CD14-positive monocyte (primary cell): ENCODE results near the gene CD93. TPM values are rescaled to one million over a fixed set of nuclear protein-coding genes. Genes with fewer than 3 reads are reported as not detected.
A peak's percentile ranks its signal among the peaks of the same experiment; 100 is the strongest.

ENCODE experiments used
- DNase-seq, 3 donors: peaks; one replicate each; pipeline ENCODE4 v3.0.0-alpha.2; 2011 to 2022
- H2AFZ ChIP-seq: 2 replicates; pipeline ENCODE4 v1.6.0; 2012; ENCODE audit warnings: mild to moderate bottlenecking, low read depth, low read length, inconsistent platforms; ENCODE audit not compliant: insufficient read depth, poor library complexity, severe bottlenecking
- H3K27ac ChIP-seq, 2 donors: 1 replicate in 1 of 2; 2 replicates in 1 of 2; pipeline ENCODE4 v1.5.1; 2012 to 2013; ENCODE audit warnings: low read length in 2 of 2, control low read depth in 1 of 2, inconsistent platforms in 1 of 2, low read depth in 1 of 2, mild to moderate bottlenecking in 1 of 2
- H3K27me3 ChIP-seq, 2 donors: one replicate each; pipeline versions ENCODE4 v1.6.0 to v1.6.1; 2011 to 2013; ENCODE audit warnings: low read length in 2 of 2; ENCODE audit not compliant: control insufficient read depth in 2 of 2, insufficient read depth in 2 of 2
- H3K36me3 ChIP-seq, 2 donors: replicated peaks in 1 of 2; 1 replicate in 1 of 2; 2 replicates in 1 of 2; pipeline versions ENCODE4 v1.5.1 to v1.6.1; 2012 to 2013; ENCODE audit warnings: low read length in 2 of 2, control low read depth in 1 of 2, inconsistent platforms in 1 of 2, mild to moderate bottlenecking in 1 of 2; ENCODE audit not compliant: insufficient read depth in 2 of 2, control insufficient read depth in 1 of 2
- H3K4me1 ChIP-seq, 2 donors: 1 replicate in 1 of 2; 2 replicates in 1 of 2; pipeline versions ENCODE4 v1.5.1 to v1.6.1; 2012 to 2013; ENCODE audit warnings: low read length in 2 of 2, control low read depth in 1 of 2, inconsistent platforms in 1 of 2, mild to moderate bottlenecking in 1 of 2, moderate library complexity in 1 of 2; ENCODE audit not compliant: insufficient read depth in 2 of 2, control insufficient read depth in 1 of 2
- H3K4me2 ChIP-seq: replicated peaks from 2 replicates; pipeline ENCODE3; 2012; ENCODE audit warnings: low read length, moderate library complexity, mild to moderate bottlenecking; ENCODE audit not compliant: poor library complexity, severe bottlenecking; ENCODE audit errors: extremely low read depth
- H3K4me3 ChIP-seq, 3 experiments: fragments of 200-600 bp in 1 of 3; sonication (generic) in 1 of 3; replicated peaks in 1 of 3; 1 replicate in 2 of 3; 2 replicates in 1 of 3; pipeline ENCODE4 v1.5.1; 2011 to 2013; ENCODE audit warnings: low read length in 3 of 3, mild to moderate bottlenecking in 3 of 3, control low read depth in 2 of 3, low read depth in 2 of 3, inconsistent platforms in 1 of 3, moderate library complexity in 1 of 3
- H3K79me2 ChIP-seq: 2 replicates; pipeline ENCODE4 v1.6.0; 2012; ENCODE audit warnings: mild to moderate bottlenecking, control low read depth, inconsistent platforms, low read length, moderate library complexity; ENCODE audit not compliant: insufficient read depth
- H3K9ac ChIP-seq: 2 replicates; pipeline ENCODE4 v1.6.0; 2017; ENCODE audit warnings: low read length, mild to moderate bottlenecking; ENCODE audit not compliant: insufficient read depth, poor library complexity, severe bottlenecking
- H3K9me3 ChIP-seq, 2 donors: replicated peaks in 1 of 2; 1 replicate in 1 of 2; 2 replicates in 1 of 2; pipeline versions ENCODE4 v1.5.1 to v1.6.1; 2012 to 2013; ENCODE audit warnings: low read length in 2 of 2, control low read depth in 1 of 2; ENCODE audit not compliant: control insufficient read depth in 1 of 2, insufficient read depth in 1 of 2
- H4K20me1 ChIP-seq: 2 replicates; pipeline ENCODE4 v1.6.0; 2012; ENCODE audit warnings: mild to moderate bottlenecking, low read length, control low read depth, moderate library complexity; ENCODE audit not compliant: insufficient read depth
- H3K27ac Mint-ChIP-seq, 7 donors: one replicate each; pipeline ENCODE4 v1.8.0; 2020; ENCODE audit warnings: mild to moderate bottlenecking in 7 of 7, mixed read lengths in 7 of 7, moderate library complexity in 6 of 7, inconsistent platforms in 2 of 7
- H3K27me3 Mint-ChIP-seq, 3 donors: one replicate each; pipeline ENCODE4 v1.8.0; 2021 to 2022; ENCODE audit warnings: low read depth in 3 of 3, mild to moderate bottlenecking in 3 of 3, mixed read lengths in 3 of 3, moderate library complexity in 3 of 3, inconsistent platforms in 1 of 3
- H3K36me3 Mint-ChIP-seq, 2 donors: one replicate each; pipeline ENCODE4 v1.8.0; 2020; ENCODE audit warnings: mixed read lengths in 2 of 2, inconsistent platforms in 1 of 2, mild to moderate bottlenecking in 1 of 2
- H3K4me1 Mint-ChIP-seq: one replicate; pipeline ENCODE4 v1.8.0; 2020; ENCODE audit warnings: mild to moderate bottlenecking, mixed read lengths
- H3K4me3 Mint-ChIP-seq, 2 donors: one replicate each; pipeline ENCODE4 v1.8.0; 2020; ENCODE audit warnings: mild to moderate bottlenecking in 2 of 2, mixed read lengths in 2 of 2, moderate library complexity in 1 of 2
- H3K9me3 Mint-ChIP-seq, 7 donors: one replicate each; pipeline ENCODE4 v1.8.0; 2020 to 2022; ENCODE audit warnings: mixed read lengths in 7 of 7, mild to moderate bottlenecking in 6 of 7, moderate library complexity in 6 of 7, inconsistent platforms in 2 of 7
- WGBS: methylation state at CpG from one replicate; pipeline ENCODE4 v1.1.5; 2013; ENCODE audit warnings: missing lambda C conversion rate; ENCODE audit not compliant: insufficient coverage; 5-methylcytosine and 5-hydroxymethylcytosine counted together
- intact Hi-C, 2 donors: fragments of 100-400 bp; cut with micrococcal nuclease; formaldehyde crosslinking; loops; one replicate each; pipeline versions ENCODE4 v1.15.0 to v1.15.1; 2023
- polyA plus RNA-seq, 3 donors: library from polyadenylated mRNA; depleted of rRNA in 1 of 3; unstranded in 2 of 3; stranded (reverse) in 1 of 3; fragments of 300-500 nt in 2 of 3; fragments of >200 nt in 1 of 3; fragmentation: Illumina TruSeq in 2 of 3; gene quantifications; 1 replicate in 2 of 3; 2 replicates in 1 of 3; pipeline ENCODE4 v1.2.3, GENCODE V29; 2012 to 2021
- TF ChIP-seq, protein P1 (sequence below): fragments of 200-600 bp; IDR thresholded peaks from one replicate; pipeline ENCODE4 v1.8.0; 2022; ENCODE audit warnings: antibody characterized with exemption, mild to moderate bottlenecking

The CD93 gene
- polyA plus RNA-seq, 3 donors, result 26.0 to 170 (median 48.9) TPM

DNA sequence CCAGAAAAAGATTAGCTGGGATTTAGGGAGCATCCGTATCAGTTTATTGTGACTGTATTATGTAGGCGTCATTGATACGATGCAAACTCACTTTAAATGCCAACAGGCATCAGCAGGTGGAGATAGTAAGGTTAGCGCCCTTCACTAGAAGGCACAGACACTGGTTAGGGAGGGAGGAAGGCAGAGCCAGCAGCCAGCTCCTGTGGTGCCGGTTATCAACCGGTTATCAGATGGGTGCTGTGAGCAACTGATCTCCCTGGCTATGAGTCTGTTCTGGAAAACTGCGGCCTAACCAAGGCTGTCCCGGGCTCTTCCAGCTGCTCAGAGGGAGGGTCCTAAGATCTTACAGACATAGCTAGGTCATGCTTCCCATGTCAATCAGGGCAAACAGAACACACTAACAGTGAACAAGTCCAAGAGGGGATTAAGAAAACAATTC is 47.5 kb upstream of the CD93 start:
- Histone ChIP-seq H3K4me1 (peaks cover 73 to 85% of the 10 kb centered on the region in 2 donors), H3K4me2 (no peak overlapping the region), H2AFZ (no peak overlapping the region), H3K4me3 (no peak overlapping the region), H4K20me1 (no peaks in the 10 kb centered on the region), H3K9ac (no peak overlapping the region), H3K27ac (peak overlapping the region in 1 of 2 donors; percentile 78), H3K79me2 (no peaks in the 10 kb centered on the region), H3K9me3 (no peaks in the 10 kb centered on the region), H3K27me3 (no peaks in the 10 kb centered on the region), H3K36me3 (no peaks in the 10 kb centered on the region)
- TF ChIP-seq, protein P1, sequence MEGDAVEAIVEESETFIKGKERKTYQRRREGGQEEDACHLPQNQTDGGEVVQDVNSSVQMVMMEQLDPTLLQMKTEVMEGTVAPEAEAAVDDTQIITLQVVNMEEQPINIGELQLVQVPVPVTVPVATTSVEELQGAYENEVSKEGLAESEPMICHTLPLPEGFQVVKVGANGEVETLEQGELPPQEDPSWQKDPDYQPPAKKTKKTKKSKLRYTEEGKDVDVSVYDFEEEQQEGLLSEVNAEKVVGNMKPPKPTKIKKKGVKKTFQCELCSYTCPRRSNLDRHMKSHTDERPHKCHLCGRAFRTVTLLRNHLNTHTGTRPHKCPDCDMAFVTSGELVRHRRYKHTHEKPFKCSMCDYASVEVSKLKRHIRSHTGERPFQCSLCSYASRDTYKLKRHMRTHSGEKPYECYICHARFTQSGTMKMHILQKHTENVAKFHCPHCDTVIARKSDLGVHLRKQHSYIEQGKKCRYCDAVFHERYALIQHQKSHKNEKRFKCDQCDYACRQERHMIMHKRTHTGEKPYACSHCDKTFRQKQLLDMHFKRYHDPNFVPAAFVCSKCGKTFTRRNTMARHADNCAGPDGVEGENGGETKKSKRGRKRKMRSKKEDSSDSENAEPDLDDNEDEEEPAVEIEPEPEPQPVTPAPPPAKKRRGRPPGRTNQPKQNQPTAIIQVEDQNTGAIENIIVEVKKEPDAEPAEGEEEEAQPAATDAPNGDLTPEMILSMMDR, result no peak
- 96% methylated on average over 6 of the region's 8 CpGs for WGBS
- peaks cover 0 to 4% (median 3%) of the 10 kb centered on the region in 3 donors for H3K27me3 Mint-ChIP-seq
- H3K4me1 Mint-ChIP-seq, result peaks cover 81% of the 10 kb centered on the region
- H3K4me3 Mint-ChIP-seq, result no peak overlapping the region
- peaks cover 0 to 5% of the 10 kb centered on the region in 2 donors for H3K36me3 Mint-ChIP-seq
- peak overlapping the region; percentile 51 to 99 (median 90) for H3K27ac Mint-ChIP-seq
- intact Hi-C loops, result no loop called here
- no peaks in the 10 kb centered on the region for H3K9me3 Mint-ChIP-seq
- no peak for DNase-seq

DNA sequence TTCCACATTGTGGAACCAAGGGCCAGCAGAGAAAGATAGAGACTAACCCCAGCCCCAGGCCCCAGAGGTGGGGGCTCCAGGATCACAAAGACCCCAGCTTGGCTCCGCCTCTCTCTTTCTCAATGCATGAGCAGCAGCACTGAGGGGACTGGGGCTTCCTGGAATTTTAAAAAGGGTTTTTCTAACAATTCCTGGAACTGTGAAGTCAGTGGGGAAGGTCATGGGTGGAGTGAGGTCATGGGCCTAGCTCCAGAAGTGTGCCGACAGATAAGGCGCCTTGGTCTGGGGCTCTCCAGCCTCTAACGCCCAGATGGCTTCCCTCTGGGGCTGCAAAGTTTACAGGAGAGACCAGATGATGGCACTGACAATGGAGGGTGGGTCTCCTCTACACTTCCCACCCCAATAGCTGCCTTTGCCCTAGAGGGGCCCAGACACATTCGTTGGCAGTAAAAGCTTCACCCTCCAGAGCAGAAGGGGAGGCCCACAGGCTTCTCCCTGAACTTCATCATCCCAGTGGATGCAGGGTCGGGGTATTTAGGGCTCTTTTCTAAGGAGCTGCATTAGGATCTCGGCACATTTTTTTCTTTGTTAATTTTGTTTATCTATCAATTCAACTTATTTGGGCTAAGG is 46.9 kb upstream of the CD93 start:
- intact Hi-C loops, result no loop called here
- H3K4me1 Mint-ChIP-seq, result peaks cover 81% of the 10 kb centered on the region
- 82% methylated on average over 2 of the region's 7 CpGs for WGBS
- H3K4me3 ChIP-seq, result no peak overlapping the region
- peaks cover 0 to 5% of the 10 kb centered on the region in 2 donors for H3K36me3 Mint-ChIP-seq
- no peak overlapping the region for H3K9ac ChIP-seq
- H3K27me3 ChIP-seq, result no peaks in the 10 kb centered on the region
- TF ChIP-seq, protein P1, result no peak
- no peaks in the 10 kb centered on the region for H3K9me3 ChIP-seq
- no peaks in the 10 kb centered on the region for H3K79me2 ChIP-seq
- DNase-seq, result peak in 1 of 3 donors; percentile 64
- H3K4me2 ChIP-seq, result no peak overlapping the region
- peak overlapping the region; percentile 63 to 94 (median 90) for H3K27ac Mint-ChIP-seq
- H3K36me3 ChIP-seq, result no peaks in the 10 kb centered on the region
- no peak overlapping the region for H3K4me3 Mint-ChIP-seq
- H3K27ac ChIP-seq, result peak overlapping the region; percentile 39 to 78
- no peaks in the 10 kb centered on the region for H3K9me3 Mint-ChIP-seq
- no peaks in the 10 kb centered on the region for H4K20me1 ChIP-seq
- H3K27me3 Mint-ChIP-seq, result peaks cover 0 to 3% (median 2%) of the 10 kb centered on the region in 3 donors
- H2AFZ ChIP-seq, result no peak overlapping the region
- peaks cover 73 to 85% of the 10 kb centered on the region in 2 donors for H3K4me1 ChIP-seq
